GM21737 (cell line): Measurements from ENCODE around the gene DPEP3.

Experiments used
- ATAC-seq: cut with Tn5 transposase; IDR thresholded peaks from one replicate; pipeline ENCODE4 v1.9.1; 2021; ENCODE audit warnings: mild to moderate bottlenecking, moderate library complexity; ENCODE audit not compliant: unreplicated experiment

Gene DPEP3

DNA sequence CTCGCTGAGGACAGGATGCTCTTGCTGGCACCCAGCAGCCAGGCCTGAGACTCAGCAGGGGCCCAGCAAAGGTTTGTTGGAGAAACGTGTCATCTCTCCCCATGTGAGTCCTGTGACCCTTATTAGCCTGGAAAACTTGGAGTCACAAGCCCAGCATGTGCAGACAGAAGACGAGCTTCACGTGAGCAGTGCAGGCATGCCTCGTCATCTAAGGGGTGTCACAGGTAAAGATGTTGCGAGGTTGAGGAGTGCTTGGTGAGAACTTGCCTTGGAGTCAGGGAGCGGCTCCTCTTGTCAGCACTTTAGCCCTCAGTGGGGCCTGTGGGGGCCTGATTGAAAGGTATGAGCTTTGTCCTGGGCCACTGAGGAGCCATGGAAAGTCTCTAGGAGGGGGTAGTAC, 46.5 kb downstream of the DPEP3 start:
- no peak for ATAC-seq

DNA sequence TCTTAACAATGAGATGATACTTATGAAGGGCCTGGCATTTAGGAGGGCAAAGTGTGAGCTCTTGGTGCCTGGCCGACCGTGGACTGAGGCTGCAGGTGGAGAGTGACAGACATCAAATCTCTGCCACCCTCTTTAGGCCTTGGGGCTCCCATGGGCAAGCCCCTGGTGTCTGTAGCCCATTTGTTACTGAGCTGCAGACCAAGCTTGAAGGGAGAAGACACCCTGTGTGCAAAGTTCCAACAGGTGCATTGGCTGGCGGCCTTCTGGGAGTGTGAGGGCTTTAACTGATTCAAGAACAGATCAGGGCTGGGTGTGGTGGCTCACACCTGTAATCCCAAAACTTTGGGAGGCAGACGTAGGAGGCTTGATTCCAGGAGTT, 47.8 kb downstream of the DPEP3 start:
- no peak for ATAC-seq

DNA sequence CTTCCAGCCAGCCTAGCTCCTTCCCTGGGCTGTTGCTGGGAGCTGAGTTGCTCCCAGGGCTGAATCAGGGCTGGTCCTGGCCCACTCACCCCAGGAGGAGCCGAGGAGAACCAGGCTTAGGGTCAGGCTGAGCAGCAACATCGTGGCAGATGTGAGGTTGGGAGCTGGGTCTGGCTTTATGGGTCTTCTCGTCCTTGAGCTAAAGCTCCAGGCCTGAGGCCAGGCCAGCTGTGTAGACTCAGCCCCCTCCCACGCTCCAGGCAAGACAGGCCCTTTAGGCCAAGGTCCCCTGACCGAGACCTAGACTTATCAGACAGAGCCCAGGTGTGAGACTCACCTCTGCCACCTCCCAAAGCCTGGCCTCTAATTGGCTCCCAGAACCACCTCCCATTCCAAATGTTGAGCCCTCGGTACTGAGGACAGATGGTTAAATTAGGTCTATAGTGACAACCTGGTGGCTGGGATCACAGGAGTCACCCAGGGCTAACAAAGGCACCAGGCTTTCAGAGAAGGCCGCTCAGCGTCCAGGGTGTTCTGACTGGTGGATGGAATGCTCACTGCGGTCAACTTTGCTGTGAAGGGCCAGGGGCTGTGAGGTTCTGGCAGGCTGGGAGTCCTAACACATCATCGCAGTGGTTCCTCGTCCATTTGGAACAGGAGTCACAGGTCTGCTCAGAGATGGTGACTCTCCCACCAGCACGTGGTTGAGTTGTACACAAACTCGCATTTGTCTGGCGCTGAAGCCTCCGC, 48.4 kb downstream of the DPEP3 start, which contains the start of gene CTRL:
TSS of gene CTRL (minus strand) at position 151 of the 750 bp plus-strand sequence. CDS start at position 141, 10 bp downstream.
- no peak for ATAC-seq

DNA sequence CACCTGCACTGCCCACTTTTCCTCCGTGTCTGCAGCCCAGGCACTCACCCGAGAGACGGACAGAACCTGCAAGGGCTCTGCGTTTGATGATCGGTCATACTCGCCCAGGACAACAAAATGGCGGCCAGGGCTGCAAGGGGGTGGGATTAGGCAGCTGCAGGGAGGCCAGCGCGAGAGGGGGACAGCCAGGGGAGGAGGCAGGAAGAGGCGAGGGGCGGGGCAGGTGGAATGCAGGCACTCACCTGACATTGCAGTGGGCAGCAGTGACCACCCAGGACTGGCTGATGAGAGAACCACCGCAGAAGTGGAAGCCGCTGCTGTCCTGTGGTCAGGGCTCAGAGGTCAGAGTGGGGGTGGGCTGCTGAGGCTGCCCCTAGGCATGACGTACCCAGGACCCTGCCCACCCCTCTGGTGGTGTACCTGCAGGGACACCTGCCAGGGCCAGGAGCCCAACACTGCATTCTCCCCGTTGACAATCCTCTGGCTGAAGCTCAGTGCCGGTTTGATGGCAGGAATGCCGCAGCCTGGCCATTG, 49.6 kb downstream of the DPEP3 start:
- ATAC-seq: no peak

DNA sequence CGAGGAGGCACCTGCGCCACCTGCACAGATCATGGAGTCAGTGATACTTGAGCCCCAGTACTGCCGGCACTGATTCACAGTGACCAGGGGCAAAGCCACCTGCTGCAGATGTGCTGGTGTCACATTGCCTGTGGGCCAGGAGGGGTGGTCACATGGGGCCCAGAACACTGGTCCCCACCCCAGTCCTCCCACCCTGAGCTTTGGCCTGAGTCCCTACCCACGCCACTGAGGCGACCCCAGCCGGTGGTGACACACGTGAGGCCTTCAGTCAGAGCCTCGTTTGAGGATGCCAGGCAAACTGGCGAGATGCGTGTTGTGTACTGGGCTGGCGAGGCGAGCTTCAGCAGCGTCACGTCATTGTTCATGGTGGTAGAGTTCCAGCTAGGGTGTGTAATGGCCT, 50.1 kb downstream of the DPEP3 start:
- no peak for ATAC-seq

DNA sequence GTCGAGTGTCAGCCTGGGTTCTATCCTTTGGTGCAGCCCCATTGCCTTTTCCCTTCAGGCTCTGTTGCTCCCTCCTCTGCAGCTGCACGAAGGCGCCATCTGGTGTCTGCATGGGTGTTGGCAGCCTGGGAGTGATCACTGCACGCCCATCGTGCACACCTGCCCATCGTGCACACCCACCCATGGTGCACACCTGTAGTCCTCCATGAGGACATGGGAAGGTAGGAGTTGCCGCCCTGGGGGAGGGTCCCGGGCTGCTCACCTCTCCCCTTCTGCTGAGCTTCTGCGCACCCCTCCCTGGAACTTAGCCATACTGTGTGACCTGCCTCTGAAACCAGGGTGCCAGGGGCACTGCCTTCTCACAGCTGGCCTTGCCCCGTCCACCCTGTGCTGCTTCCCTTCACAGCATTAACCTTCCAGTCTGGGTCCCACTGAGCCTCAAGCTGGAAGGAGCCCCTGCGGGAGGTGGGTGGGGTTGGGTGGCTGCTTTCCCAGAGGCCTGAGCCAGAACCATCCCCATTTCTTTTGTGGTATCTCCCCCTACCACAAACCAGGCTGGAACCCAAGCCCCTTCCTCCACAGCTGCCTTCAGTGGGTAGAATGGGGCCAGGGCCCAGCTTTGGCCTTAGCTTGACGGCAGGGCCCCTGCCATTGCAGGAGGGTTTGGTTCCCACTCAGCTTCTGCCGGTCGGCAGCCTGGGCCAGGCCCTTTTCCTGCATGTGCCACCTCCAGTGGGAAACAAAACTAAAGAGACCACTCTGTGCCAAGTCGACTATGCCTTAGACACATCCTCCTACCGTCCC, 51.5 kb downstream of the DPEP3 start:
- no peak for ATAC-seq

DNA sequence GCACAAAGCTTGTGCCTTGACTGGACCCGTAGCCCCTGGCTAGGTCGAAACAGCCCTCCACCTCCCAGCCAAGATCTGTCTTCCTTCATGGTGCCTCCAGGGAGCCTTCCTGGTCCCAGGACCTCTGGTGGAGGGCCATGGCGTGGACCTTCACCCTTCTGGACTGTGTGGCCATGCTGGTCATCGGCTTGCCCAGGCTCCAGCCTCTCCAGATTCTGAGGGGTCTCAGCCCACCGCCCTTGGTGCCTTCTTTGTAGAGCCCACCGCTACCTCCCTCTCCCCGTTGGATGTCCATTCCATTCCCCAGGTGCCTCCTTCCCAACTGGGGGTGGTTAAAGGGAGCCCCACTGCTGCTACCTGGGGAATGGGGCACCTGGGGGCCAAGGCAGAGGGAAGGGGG, 52.2 kb downstream of the DPEP3 start:
- ATAC-seq: no peak

DNA sequence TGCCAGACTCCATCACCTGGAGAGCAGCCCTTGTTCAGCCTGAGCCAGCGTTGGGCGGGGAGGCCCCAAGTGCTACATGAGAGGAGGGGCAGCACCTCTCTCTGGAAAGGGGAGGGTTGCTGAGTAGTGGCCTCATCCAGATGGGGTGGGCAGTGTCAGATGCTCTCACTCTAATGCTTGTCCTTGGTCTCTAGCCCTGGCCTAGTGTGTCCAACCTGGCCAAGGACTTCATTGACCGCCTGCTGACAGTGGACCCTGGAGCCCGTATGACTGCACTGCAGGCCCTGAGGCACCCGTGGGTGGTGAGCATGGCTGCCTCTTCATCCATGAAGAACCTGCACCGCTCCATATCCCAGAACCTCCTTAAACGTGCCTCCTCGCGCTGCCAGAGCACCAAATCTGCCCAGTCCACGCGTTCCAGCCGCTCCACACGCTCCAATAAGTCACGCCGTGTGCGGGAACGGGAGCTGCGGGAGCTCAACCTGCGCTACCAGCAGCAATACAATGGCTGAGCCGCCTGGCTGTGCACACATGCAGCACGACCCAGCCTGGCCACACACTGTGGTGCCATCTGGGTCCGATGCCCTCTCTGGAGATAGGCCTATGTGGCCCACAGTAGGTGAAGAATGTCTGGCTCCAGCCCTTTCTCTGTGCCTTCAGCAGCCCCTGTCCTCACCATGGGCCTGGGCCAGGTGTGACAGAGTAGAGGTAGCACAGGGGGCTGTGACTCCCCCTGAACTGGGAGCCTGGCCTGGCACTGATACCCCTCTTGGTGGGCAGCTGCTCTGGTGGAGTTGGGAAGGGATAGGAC, 53.0 kb downstream of the DPEP3 start:
- ATAC-seq: no peak

DNA sequence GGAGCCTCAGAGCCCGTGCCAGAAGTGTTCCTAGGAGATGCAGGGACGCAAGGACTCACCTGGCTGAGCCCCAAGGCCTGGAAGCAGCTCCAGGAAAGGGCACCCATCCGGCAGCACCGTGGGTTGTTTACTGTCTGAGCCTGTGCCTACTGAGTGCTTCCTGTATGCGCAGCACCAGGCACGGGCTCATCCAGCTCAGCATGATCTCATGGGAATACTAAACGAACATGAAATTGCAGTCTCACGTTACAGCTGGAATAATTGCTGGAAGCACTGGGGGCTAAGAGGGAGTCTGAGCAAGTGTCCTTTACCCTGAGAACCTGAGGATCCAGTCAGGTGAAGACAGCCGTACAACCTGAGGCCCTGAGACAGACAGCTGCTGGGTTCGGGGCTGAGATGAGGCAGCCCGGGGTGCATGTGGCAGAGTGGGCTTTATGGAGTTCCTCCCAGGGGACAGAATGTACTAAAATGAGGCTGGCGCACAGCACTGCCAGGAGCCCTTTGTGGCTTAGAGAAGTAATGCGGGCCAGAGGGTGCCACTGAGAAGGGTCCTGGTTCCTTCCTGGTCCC, 54.0 kb downstream of the DPEP3 start:
- no peak for ATAC-seq
